GM19043 (cell line): ENCODE measurements around the gene UTP18.
"Not testable (repeated sequence)": the region's sequence is repeated elsewhere in the genome, so short reads cannot be mapped to it uniquely, and the experiment has no call there.

Experiments used
- ATAC-seq: cut with Tn5 transposase; IDR thresholded peaks from one replicate; pipeline ENCODE4 v1.9.1; 2021; ENCODE audit warnings: low read depth; ENCODE audit not compliant: unreplicated experiment

The UTP18 gene

DNA sequence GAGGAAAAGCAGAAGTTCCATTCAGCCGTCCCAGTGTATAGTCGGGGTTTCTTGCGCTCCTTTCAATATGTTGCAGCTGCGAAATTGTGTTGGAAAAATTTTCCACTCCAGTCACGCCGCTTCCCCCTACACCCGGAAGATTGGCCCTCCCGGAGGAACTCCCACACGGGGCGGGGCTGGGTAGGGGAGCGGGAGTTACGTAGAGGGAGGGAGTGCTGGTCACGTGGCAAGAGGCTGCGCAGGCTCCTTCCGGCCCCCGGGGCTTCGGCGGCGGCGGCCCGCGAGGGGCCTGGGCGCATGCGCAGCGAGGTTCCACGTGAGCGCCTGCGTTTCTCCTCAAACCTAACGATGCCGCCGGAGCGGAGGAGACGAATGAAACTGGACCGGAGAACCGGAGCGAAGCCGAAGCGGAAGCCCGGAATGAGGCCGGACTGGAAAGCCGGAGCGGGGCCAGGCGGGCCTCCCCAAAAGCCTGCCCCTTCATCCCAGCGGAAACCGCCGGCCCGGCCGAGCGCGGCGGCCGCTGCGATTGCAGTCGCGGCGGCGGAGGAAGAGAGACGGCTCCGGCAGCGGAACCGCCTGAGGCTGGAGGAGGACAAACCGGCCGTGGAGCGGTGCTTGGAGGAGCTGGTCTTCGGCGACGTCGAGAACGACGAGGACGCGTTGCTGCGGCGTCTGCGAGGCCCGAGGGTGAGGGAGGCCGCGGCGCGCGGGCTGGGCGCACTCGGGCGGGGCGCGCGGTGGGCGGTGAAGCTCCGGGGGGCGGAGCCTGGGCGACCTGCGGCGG, at the start of gene UTP18:
Gene UTP18 (plus strand): TSS at position 310 of the 787 bp plus-strand sequence. CDS start 39 bp downstream, at position 349.
- ATAC-seq: peak; percentile 62

DNA sequence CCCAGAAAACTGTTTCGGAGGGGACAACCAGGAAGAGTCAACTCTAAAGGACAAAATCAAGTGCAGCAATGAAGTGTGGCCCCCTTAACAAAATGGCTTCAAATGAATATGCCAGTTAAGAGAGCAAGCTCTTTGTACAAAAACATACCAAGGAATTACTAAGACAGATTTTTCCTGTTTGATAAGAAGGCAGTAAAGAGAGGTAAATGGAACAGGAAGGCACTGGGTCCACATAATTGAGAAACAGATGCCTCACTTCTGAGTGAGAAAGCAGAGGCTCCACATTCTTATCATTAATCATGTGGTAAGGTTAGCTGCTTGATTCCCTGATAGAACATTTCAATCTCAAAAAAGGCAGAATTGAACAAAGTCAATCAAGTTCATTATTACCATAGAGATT, 45.4 kb upstream of the UTP18 start:
- ATAC-seq: no peak

DNA sequence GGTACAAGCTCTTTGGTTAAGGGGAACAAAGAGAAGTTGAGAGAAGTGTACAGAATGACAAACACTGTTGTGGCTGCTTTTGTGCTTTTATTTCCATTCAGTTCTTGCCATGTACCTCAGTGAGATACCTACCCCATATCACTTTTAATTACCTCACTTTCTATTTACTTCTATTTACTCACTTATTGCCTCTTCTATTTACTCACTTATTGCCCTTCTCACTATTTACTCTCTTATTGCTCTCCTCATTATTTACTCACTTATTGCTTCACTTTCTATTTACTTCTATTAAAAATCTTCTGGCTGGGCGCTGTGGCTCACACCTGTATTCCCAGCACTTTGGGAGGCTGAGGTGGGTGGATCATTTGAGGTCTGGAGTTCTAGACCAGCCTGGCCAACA, 42.4 kb upstream of the UTP18 start:
- no peak for ATAC-seq

DNA sequence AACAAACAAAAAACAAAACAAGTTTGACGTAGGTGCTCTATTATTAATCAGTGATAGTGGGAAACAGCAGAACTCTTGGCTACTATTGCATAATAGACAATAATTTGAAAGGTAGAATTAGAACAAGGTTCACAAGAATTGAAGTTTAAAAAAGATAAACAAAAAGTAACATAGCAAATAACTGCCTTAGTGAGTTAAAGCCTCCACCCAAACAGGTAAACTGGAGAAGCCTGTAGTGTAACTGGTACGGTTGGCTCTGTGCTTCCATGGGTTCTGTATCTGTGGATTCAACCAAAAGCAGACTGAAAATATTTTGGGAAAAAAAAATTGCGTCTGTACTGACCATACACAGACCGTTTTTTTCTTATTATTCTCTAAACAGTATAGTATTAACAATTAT, 39.0 kb upstream of the UTP18 start:
- no peak for ATAC-seq

DNA sequence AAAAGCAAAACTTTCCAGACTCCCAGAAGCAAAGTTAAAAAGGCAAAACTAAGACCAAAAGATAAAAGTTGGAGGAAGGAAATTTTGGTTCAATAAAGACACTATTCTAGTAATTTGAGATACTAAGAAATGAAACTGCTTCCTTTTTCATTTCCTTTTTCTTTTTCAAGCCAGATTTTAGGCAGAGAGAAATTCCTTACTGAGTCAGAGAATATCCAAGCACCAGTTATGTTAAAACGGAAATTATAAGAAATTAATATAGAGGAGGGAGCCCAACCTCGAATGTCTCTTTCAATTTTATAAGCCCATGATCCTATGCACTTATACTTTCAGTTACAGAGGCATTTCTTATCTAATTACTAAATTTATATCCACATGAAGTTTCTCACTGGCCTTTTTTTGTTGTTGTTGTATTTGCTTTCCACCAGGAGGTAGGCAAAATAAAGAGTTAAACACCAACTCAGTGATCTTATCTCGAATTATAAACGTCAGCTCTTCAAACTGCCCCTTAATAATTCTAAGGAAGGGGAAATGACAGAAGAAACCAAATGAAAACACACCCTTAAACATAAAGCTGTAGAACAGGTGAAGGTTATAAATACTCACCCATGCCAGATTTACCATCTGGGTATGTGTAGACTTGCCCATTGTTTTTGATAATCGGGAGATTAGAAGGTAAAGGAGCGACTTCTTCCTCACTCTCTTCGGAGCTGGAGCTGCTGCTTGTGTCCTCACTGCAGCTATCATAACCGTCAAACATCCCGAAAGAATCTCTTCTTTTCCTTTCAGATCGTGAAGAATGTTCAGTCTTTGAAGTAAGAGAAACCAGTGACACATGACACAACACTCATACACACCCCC, 35.7 kb upstream of the UTP18 start:
- no peak for ATAC-seq

DNA sequence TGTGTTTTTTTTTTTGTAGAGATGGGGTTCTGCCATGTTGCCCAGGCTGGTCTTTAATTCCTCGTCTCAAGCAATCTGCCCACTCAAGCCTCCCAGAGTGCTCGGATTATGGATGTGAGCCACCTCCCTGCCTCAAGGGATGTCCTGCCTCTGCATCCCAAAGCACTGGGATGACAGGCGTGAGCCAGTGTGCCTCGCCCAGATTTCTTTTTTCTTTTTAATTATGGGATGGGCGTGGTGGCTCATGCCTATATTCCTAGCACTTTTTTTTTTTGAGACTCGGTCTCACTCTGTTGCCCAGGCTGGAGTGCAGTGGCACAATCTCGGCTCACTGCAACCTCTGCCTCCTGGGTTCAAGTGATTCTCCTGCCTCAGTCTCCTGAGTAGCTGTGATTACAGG, 34.8 kb upstream of the UTP18 start:
- not testable (repeated sequence) for ATAC-seq

DNA sequence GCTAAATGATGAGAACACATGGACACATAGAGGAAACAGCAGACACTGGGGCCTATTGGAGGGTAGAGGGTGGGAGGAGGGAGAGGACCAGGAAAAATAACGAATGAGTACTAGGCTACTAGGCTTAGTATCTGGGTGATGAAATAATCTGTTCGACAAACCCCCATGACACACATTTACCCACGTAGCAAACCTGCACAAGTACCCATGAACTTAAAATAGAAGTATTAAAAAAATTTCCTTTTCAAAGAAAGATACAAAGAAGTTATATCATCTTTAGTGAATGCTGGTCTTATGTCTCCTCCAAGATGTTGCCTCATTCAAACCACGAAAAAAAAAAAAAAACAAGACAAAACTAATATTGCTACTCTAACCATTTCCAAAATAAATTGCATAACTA, 32.2 kb upstream of the UTP18 start:
- ATAC-seq: no peak

DNA sequence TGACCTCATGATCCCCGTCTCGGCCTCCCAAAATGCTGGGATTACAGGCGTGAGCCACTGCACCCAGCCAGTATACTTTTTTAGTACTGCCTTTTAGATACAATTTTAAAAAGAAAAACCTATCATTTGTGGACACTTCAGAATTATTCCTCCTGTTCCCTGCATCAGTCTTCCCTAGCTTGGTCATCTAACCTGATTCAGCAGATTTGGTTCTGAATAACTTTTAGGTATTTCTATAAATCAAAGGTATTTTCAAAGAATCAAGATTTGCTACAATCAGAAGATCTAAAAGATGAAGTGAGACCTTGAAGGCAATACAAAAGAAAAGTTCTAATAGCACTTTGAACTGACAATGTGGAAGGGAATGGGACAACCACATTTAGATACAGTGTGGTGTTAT, 30.5 kb upstream of the UTP18 start:
- ATAC-seq: no peak

DNA sequence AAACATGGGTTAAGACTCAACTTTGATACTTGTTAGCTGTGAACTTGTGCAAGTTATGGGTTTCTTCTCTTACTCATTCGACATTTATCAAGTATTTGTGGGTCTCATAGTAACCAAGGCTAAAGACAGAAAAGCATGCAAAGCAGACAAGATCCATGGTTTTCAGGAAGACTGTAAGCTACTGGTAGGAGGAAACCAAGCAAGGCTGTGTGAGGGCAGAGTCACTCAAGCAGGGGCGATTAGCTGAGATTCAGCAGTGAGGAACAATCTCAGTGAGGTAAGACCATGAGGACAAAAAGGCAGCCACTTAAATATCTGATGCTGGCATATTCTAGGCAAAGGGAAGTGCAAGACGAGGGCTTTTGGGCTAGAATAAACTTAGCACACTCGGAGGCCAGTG, 30.0 kb upstream of the UTP18 start:
- ATAC-seq: no peak

DNA sequence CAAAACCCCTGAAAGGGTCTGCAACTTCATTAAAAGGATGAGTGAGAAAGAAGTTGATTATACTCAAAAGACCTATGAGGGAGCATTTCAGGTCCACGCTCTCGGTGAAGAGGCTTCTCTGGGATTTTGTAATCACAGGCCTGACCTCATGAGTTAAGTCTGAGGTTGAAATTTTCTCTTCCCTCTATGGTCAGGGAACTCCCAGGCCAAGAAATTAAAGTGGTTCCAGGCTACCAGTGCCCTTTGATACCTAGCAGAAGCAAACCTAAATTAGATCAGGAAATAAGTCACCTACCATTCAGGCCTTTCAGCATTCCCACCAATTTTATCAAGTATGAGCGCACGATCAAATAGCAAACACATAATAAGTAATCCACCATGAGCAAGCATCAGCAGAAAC, 28.3 kb upstream of the UTP18 start:
- ATAC-seq: no peak

DNA sequence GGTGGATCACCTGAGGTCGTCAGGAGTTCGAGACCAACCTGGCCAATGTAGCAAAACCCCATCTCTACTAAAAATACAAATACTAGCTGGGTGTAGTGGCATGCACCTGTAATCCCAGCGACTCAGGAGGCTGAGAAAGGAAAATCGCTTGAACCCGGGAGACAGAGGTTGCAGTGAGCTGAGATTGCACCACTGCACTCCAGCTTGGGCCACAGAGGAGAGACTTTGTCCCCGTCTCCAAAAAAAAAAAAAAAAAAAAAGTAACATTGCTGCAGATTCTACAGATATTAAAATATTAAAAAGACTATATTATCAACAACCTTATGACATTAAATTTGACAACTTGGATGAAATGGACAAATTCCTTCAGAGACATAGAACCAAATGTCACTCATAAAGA, 26.2 kb upstream of the UTP18 start:
- ATAC-seq: no peak

DNA sequence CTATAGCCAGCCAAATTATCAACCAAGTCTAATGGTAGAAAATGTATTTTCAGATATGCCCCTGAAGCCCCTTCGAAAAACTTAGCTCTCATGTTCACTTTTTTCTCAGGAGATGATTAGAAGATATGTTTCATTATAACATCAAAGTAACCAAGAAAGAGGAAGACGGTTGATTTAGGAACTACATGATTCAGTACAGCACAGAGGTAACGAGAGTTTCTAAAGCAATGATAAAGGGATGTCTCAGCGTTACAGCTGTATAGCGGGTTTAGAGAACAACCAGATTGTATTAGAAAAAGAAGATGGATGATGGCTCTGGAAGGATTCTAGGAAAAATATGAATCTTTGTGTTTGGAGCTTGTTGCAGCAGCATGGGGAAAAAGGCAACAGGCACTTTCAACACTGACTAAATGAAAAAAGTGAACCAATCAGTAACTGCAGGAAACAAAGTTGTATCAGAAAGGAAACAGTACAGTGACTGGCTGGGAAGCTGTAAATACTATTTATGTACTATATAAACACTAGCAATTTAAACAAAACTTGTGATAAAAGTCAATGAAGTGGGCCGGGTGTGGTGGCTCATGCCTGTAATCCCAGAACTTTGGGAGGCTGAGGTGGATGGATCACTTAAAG, 22.0 kb upstream of the UTP18 start:
- peak; percentile 81 for ATAC-seq

DNA sequence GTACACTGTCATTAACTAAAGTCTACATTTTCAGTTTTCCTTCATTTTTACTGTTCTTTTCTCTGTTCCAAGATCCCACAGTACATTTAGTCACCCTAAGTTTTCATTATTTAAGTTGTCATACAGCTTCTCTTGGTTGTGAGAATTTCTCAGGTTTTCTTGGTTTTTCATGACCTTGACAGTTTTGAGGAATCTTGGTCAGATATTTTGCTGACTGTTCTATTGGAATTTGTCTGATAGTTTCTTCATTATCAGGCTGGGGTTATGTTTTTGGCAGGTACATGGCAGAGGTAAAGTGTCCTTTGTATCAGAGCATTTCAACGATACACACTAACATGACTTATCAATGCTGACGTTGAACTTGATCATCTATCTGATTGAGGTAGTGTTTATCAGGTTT, 20.1 kb upstream of the UTP18 start:
- ATAC-seq: no peak

DNA sequence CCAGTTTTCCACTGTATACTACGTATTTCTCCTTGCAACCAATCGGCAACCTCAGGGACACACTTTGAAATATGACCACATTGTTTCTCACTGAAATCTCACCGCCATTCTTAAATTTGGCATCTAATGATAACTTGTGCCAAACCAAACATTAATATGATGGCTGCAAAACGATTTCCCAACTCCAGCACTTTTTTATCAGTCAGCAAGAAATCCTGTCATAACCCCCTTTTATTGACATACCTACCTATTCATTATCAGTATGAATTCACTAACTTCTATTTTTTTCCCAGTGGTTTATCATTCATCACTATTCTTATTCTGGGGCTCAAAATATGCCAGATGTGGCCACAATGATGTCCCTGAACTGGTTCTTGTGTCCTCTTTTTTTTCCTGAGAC, 16.3 kb upstream of the UTP18 start:
- no peak for ATAC-seq

DNA sequence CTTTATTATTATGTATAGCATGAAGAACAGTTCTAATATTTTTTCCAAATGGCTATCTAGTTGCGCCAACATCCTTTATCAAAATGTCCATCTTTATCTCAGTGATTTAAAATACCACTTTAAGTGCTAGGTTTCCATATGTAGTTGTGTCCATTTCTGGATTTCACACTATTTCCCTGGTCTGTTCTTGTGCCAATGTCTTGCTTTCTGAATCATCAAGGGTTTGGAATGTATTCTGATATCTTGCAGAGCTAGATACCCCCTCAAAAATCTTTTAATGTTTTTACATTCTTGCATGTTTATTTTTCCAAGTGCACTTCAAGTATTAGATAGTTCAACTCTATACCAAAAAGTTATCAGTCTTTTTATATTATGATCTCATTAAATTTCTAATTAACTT, 14.8 kb upstream of the UTP18 start:
- no peak for ATAC-seq

DNA sequence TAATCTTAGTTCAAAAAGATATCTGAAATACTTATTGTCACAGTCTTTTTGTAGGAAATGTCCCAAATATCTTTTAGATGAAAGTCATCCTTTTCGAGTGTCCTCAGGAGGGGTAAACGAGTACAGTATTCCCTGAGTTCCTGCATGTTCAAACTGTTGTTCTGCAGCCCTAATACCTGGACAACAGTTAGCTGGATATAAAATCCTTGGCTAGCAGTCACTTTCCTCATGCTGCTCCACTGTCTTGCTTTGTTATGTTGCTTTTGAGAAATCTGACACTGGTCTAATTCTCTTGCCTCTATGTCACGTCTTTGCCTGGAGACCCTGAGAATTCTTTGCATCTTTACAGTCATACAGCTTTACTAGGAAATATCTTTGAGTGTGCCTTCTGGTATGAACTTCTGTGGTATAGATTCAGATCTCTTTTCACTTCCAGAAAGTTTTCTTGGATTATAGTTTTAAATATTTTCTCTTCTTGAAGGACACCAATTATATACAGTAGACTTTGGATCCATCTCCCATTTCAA, 10.0 kb upstream of the UTP18 start:
- no peak for ATAC-seq

DNA sequence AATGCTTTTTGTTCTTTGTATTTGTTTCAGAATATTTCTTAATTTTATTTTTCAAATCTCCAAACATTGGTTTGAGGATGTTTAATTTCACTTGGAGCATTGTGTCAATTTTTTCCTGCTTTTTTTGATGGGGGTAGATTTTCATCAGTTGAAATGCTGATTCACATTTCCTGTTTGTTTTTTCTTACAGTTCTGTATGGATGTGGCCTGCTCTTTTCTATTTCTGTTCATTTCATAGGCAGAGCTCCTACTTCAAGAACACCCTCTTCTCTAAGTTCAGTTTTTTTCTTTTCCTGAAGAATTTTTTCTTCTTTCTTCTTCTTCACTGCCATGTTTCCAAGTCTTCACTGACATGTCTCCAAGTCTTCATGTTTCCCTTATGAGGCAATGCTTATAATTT, 9.3 kb upstream of the UTP18 start:
- no peak for ATAC-seq

DNA sequence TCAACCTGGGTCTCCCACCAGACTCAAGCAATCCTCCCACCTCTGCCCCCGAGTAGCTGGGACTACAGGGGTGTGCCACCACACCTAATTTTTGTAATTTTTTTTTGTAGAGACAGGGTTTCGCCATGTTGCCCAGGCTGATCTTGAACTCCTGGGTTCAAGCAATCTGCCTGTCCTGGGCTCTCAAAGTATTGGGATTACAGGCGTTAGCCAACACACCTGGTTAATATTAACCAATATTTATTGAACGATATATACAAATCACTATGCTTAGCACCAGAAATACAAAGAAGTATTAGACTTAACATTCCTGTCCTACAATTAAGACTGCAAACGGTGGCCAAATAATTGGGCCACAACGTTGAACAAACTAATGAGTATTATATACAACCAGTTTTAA, 4.7 kb upstream of the UTP18 start:
- ATAC-seq: no peak

DNA sequence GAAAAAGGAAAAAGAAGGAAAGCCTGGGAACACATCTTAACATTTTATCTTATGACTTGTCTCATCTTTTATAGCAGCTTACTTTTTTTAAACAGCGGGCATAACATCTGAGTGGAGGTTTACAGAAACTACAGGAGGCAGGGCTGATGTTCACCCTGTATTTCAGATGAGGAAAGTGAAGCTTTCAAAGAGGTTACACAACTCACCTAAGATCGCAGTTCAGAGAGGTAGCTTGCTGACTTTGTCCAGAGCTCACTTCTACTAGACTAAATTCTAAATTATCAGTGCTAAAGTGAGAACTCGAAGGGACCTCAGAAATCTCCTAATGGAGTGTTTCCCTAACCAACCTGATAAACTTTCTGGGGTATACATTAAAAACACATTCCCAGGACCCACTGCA, 4.2 kb upstream of the UTP18 start:
- no peak for ATAC-seq

DNA sequence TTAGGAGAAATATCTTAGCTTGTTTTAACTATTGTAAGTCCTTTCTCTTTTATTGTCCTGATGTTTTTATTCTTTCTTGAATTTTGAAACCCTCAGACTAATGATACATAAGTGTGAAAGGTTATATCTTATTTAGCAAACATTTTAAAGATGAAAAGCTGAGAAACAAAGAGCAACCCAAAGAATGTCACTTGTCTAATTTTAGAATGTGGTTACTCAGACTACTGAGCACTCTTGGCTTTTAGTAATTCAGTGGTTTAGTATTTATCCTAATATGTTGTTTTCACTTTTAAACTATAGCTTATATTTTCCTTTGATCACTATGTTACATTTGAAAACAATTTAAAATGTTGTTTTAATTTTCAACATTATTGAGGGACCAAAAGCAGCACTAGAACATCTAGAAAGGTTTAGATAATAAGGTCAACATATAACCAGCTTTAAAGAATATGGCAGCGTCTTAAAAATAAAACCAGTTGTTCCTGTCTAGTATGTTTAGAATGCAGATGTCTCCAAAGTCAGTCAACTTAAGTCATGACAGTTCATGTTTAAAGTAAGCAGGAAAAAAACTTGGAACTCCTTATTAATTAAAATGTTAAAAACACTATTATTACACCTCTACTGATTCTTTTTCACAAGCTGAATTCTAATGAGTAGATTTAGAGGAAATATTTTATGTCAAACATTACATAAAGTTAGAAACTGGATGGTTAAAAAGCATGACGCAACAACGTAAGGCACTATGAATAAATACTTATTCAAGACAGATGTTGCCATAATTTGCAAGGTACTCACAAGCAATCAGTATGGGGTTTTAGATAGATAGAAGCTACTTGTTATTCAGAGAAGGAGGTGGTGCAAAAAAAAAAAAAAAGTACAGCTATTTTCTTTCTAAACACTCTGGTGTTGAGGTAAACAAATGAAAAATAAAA, 2.9 kb upstream of the UTP18 start:
- ATAC-seq: no peak
